ENCODE results near the gene AP1B1. TPM values are rescaled to one million over a fixed set of nuclear protein-coding genes. Genes with fewer than 3 reads are reported as not detected.
"Not testable (repeated sequence)": the region's sequence is repeated elsewhere in the genome, so short reads cannot be mapped to it uniquely, and the experiment has no call there.

Gene AP1B1
- total RNA-seq, 1 donor, result 37.3 TPM

DNA sequence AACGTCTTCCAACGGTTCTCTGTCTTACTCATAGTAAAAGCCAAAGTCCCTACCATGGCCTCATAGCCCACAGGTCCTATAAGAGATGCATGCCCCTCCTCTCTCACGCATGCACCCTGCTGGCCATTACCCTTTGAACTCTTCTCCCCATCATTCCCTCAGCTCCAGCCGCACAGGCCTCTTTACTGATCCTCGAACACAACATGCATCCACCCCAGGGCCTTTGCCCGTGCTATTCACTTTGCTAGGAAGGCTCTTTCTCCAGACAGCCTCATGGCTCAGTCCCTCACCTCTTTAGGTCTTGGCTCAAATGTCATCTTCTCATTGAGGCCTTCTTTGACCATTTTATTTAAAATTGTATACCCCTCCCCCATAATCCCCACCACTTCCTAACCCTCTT, 7.5 kb downstream of the AP1B1 start:
- H3K27ac ChIP-seq (ENCODE audit: low read depth, low read length), result no peak overlapping the region

DNA sequence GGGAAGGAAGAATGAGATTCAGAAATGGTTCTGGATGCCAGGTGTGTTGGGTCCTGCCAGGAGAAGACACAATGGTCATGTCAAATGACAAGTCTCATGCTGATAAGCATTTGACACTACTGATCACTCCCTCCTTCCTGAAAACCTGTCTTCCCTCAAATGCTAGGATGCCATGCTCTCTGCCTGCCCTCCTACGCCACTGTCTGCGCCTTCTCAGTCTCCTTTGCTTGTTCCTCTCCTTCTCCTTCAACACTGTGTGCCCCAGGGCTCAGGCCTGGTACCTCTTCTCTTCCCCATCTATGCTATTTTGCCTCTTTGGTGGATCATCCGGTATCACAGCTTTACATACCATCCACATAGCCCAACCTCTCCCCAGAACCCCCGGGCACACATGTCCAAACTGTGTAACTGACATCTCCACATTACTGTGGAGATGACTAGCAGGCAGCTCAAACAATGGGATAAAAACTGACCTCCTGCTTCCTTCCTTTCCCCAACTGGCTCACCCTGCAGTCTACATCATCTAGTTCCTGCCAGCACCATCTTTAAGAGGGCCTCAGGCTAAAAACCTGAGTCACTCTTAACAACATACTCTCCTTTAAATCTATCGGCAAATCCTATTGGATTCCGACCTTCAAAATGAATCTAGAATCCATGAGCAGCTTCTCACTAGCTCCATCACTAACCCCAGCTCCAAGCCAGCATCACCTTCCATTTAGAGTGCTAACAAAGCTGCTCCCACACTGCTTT, 8.2 kb downstream of the AP1B1 start:
- Histone ChIP-seq H3K27me3 (ENCODE audit: insufficient read depth, low read length) (no peaks in the 10 kb centered on the region), H3K4me1 (ENCODE audit: insufficient read depth, low read length) (no peaks in the 10 kb centered on the region), H3K4me3 (ENCODE audit: insufficient read depth, low read length) (no peak overlapping the region), H3K4me2 (ENCODE audit: insufficient read depth, low read length) (no peak overlapping the region), H3K36me3 (ENCODE audit: insufficient read depth, low read length) (peaks cover 16% of the 10 kb centered on the region), H3K9me3 (ENCODE audit: low read depth, low read length) (no peaks in the 10 kb centered on the region), H2AFZ (ENCODE audit: low read length) (no peak overlapping the region), H3K27ac (ENCODE audit: low read depth, low read length) (no peak overlapping the region), H3K79me2 (ENCODE audit: insufficient read depth, low read length) (peaks cover 70% of the 10 kb centered on the region), H4K20me1 (ENCODE audit: insufficient read depth, low read length) (peaks cover 22% of the 10 kb centered on the region)
- peak; percentile 58 for DNase-seq (ENCODE audit: insufficient read length, low spot score, missing footprints)
- TF ChIP-seq, protein P1, sequence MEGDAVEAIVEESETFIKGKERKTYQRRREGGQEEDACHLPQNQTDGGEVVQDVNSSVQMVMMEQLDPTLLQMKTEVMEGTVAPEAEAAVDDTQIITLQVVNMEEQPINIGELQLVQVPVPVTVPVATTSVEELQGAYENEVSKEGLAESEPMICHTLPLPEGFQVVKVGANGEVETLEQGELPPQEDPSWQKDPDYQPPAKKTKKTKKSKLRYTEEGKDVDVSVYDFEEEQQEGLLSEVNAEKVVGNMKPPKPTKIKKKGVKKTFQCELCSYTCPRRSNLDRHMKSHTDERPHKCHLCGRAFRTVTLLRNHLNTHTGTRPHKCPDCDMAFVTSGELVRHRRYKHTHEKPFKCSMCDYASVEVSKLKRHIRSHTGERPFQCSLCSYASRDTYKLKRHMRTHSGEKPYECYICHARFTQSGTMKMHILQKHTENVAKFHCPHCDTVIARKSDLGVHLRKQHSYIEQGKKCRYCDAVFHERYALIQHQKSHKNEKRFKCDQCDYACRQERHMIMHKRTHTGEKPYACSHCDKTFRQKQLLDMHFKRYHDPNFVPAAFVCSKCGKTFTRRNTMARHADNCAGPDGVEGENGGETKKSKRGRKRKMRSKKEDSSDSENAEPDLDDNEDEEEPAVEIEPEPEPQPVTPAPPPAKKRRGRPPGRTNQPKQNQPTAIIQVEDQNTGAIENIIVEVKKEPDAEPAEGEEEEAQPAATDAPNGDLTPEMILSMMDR (IDR thresholded peaks at IDR 0.05; ENCODE audit: extremely low read depth, low read depth, low read length), result no peak

More for the DNA sequence above, 7.5 kb downstream of the AP1B1 start:
- Histone ChIP-seq H3K79me2 (ENCODE audit: insufficient read depth, low read length) (peaks cover 70% of the 10 kb centered on the region), H3K4me1 (ENCODE audit: insufficient read depth, low read length) (no peaks in the 10 kb centered on the region), H2AFZ (ENCODE audit: low read length) (no peak overlapping the region), H3K36me3 (ENCODE audit: insufficient read depth, low read length) (peaks cover 16% of the 10 kb centered on the region), H3K27me3 (ENCODE audit: insufficient read depth, low read length) (no peaks in the 10 kb centered on the region), H3K4me3 (ENCODE audit: insufficient read depth, low read length) (no peak overlapping the region), H3K4me2 (ENCODE audit: insufficient read depth, low read length) (no peak overlapping the region), H3K9me3 (ENCODE audit: low read depth, low read length) (no peaks in the 10 kb centered on the region), H4K20me1 (ENCODE audit: insufficient read depth, low read length) (peaks cover 27% of the 10 kb centered on the region)
- TF ChIP-seq, protein P1 (IDR thresholded peaks at IDR 0.05; ENCODE audit: extremely low read depth, low read depth, low read length), result no peak
- DNase-seq (ENCODE audit: insufficient read length, low spot score, missing footprints), result no peak

DNA sequence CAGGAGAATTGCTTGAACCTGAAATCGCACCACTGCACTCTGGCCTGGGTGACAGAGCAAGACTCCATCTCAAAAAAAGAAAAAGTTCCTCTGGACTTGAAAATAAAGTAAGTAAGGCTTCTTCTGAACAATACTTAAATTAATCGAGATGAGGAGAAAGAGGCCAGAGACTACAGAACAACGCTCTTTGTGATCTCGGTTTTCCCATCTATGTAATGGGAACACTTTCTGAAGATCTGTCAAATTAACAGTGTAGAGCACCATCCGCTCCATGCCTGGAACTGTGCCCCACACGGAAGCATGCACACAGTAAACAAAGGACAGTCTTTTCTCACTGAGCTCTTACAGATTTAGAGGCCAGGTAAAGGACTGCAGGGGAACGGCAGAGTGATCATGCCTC, 9.1 kb downstream of the AP1B1 start:
- Histone ChIP-seq H3K9me3 (ENCODE audit: low read depth, low read length) (no peaks in the 10 kb centered on the region), H3K79me2 (ENCODE audit: insufficient read depth, low read length) (peaks cover 69% of the 10 kb centered on the region), H3K4me3 (ENCODE audit: insufficient read depth, low read length) (no peak overlapping the region), H3K27ac (ENCODE audit: low read depth, low read length) (no peak overlapping the region), H4K20me1 (ENCODE audit: insufficient read depth, low read length) (peaks cover 20% of the 10 kb centered on the region), H3K4me1 (ENCODE audit: insufficient read depth, low read length) (no peaks in the 10 kb centered on the region), H3K4me2 (ENCODE audit: insufficient read depth, low read length) (no peak overlapping the region), H3K36me3 (ENCODE audit: insufficient read depth, low read length) (peaks cover 14% of the 10 kb centered on the region), H2AFZ (ENCODE audit: low read length) (no peak overlapping the region), H3K27me3 (ENCODE audit: insufficient read depth, low read length) (no peaks in the 10 kb centered on the region)
- no peak for DNase-seq (ENCODE audit: insufficient read length, low spot score, missing footprints)
- TF ChIP-seq, protein P1 (IDR thresholded peaks at IDR 0.05; ENCODE audit: extremely low read depth, low read depth, low read length), result no peak

DNA sequence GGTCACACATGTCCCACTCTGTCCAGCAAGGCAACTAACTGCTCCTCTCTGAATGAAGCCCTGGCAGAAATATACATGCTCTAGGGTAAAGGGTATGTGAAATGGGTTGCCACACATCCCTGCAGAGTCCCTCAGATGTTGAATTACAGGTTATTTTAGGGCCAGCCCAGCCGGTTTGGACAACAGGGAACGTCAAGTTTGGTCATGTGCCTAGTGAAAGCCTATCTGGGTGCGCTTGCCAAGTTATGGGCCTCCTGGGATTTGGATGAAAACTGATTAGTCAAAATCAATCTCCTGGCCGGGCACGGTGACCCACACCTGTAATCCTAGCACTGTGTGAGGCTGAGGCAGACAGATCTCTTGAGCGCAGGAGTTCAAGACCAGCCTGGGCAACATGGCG, 10.4 kb downstream of the AP1B1 start:
- Histone ChIP-seq H3K36me3 (ENCODE audit: insufficient read depth, low read length) (peaks cover 13% of the 10 kb centered on the region), H2AFZ (ENCODE audit: low read length) (no peak overlapping the region), H4K20me1 (ENCODE audit: insufficient read depth, low read length) (peaks cover 20% of the 10 kb centered on the region), H3K27ac (ENCODE audit: low read depth, low read length) (no peak overlapping the region), H3K4me3 (ENCODE audit: insufficient read depth, low read length) (no peak overlapping the region), H3K9me3 (ENCODE audit: low read depth, low read length) (no peaks in the 10 kb centered on the region), H3K27me3 (ENCODE audit: insufficient read depth, low read length) (no peaks in the 10 kb centered on the region), H3K4me1 (ENCODE audit: insufficient read depth, low read length) (no peaks in the 10 kb centered on the region), H3K79me2 (ENCODE audit: insufficient read depth, low read length) (peaks cover 62% of the 10 kb centered on the region), H3K4me2 (ENCODE audit: insufficient read depth, low read length) (no peak overlapping the region)
- TF ChIP-seq, protein P1 (IDR thresholded peaks at IDR 0.05; ENCODE audit: extremely low read depth, low read depth, low read length), result no peak
- no peak for DNase-seq (ENCODE audit: insufficient read length, low spot score, missing footprints)

DNA sequence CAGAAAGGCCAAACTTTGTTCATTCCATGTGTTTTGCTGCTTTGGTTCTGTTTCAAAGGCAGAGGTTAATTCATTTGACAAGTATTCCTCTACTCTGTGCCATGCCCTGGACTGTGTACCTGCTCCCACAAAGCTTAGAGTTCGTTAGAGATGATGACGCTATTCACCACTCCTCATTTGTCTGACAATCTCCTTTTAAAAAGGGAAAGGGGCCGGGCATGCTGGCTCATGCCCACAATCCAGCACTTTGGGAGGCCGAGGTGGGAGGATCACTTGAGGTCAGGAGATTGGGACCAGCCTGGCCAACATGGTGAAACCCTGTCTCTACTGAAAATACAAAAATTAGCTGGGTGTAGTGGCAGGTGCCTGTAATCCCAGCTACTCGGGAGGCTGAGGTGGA, 11.7 kb downstream of the AP1B1 start:
- not testable (repeated sequence) for H3K4me3 ChIP-seq (ENCODE audit: insufficient read depth, low read length); H3K9me3 ChIP-seq (ENCODE audit: low read depth, low read length); H3K4me1 ChIP-seq (ENCODE audit: insufficient read depth, low read length); H3K27ac ChIP-seq (ENCODE audit: low read depth, low read length); H3K27me3 ChIP-seq (ENCODE audit: insufficient read depth, low read length); DNase-seq (ENCODE audit: insufficient read length, low spot score, missing footprints); H2AFZ ChIP-seq (ENCODE audit: low read length); H3K4me2 ChIP-seq (ENCODE audit: insufficient read depth, low read length)
- Histone ChIP-seq H4K20me1 (ENCODE audit: insufficient read depth, low read length) (peaks cover 20% of the 10 kb centered on the region), H3K36me3 (ENCODE audit: insufficient read depth, low read length) (peaks cover 13% of the 10 kb centered on the region), H3K79me2 (ENCODE audit: insufficient read depth, low read length) (peaks cover 49% of the 10 kb centered on the region)

Measured in osteoblast (primary cell).